Smooth muscle cell (in vitro differentiated cells): Measurements from ENCODE around the gene LRRC14B. TPM values are rescaled to one million over a fixed set of nuclear protein-coding genes. Genes with fewer than 3 reads are reported as not detected.

Experiments used
- DNase-seq: peaks from one replicate; lab custom pipeline; 2025; ENCODE audit not compliant: unreplicated experiment; lab: John Stamatoyannopoulos, UW
- H2AFZ ChIP-seq: fragments of 200-600 bp; sonication (generic); 2 replicates; pipeline ENCODE4 v1.6.0; 2016; ENCODE audit warnings: antibody characterized with exemption, low read depth, mild to moderate bottlenecking
- H3F3A ChIP-seq: fragments of 200-600 bp; sonication (generic); 2 replicates; pipeline ENCODE4 v1.6.0; 2017; ENCODE audit warnings: antibody characterized with exemption, low read depth
- H3K27ac ChIP-seq: fragments of 200-600 bp; sonication (generic); 2 replicates; pipeline ENCODE4 v1.5.1; 2016; ENCODE audit warnings: low read depth, mild to moderate bottlenecking
- H3K27me3 ChIP-seq: fragments of 200-600 bp; sonication (generic); 2 replicates; pipeline ENCODE4 v1.6.1; 2016; ENCODE audit warnings: low read depth, mild to moderate bottlenecking
- H3K36me3 ChIP-seq: fragments of 200-600 bp; sonication (generic); 2 replicates; pipeline ENCODE4 v1.5.1; 2016; ENCODE audit warnings: low read depth
- H3K4me1 ChIP-seq: fragments of 200-600 bp; sonication (generic); 2 replicates; pipeline ENCODE4 v1.5.1; 2016; ENCODE audit warnings: low read depth
- H3K4me2 ChIP-seq: fragments of 200-600 bp; sonication (generic); 2 replicates; pipeline ENCODE4 v1.6.0; 2016; ENCODE audit warnings: mild to moderate bottlenecking
- H3K4me3 ChIP-seq: fragments of 200-600 bp; sonication (generic); 2 replicates; pipeline ENCODE4 v1.5.1; 2016; ENCODE audit warnings: mild to moderate bottlenecking
- H3K79me2 ChIP-seq: fragments of 200-600 bp; sonication (generic); 2 replicates; pipeline ENCODE4 v1.6.0; 2016; ENCODE audit warnings: low read depth, mild to moderate bottlenecking
- H3K9ac ChIP-seq: fragments of 200-600 bp; sonication (generic); 2 replicates; pipeline ENCODE4 v1.6.0; 2016; ENCODE audit warnings: low read depth
- H3K9me3 ChIP-seq: fragments of 200-600 bp; sonication (generic); replicated peaks from 2 replicates; pipeline ENCODE4 v1.5.1; 2016; ENCODE audit warnings: low read depth
- H4K20me1 ChIP-seq: fragments of 200-600 bp; sonication (generic); 2 replicates; pipeline ENCODE4 v1.6.0; 2016; ENCODE audit warnings: low read depth
- WGBS: methylation state at CpG from one replicate; pipeline ENCODE4 v1.1.7; 2016; ENCODE audit warnings: low lambda C conversion rate; 5-methylcytosine and 5-hydroxymethylcytosine counted together
- polyA plus RNA-seq: library from polyadenylated mRNA; unstranded; fragments of >200 nt; fragmentation: Nextera tagmentation; extraction: Ambion mirVana; gene quantifications from 2 replicates; pipeline ENCODE4 v1.2.1, GENCODE V29; 2016
- total RNA-seq: library from RNA; depleted of rRNA; stranded (reverse); fragments of >200 nt; gene quantifications from 2 replicates; pipeline ENCODE4 v1.2.3, GENCODE V29; 2014
- TF ChIP-seq, protein P1 (sequence below): fragments of 200-600 bp; sonication (generic); IDR thresholded peaks from 2 replicates; pipeline ENCODE4 v1.5.1; 2017; ENCODE audit warnings: borderline replicate concordance, mild to moderate bottlenecking, antibody characterized with exemption; ENCODE audit not compliant: insufficient read depth, poor library complexity, severe bottlenecking

The LRRC14B gene
- total and polyA plus RNA-seq, 2 experiments from 2014 or later: not detected

DNA sequence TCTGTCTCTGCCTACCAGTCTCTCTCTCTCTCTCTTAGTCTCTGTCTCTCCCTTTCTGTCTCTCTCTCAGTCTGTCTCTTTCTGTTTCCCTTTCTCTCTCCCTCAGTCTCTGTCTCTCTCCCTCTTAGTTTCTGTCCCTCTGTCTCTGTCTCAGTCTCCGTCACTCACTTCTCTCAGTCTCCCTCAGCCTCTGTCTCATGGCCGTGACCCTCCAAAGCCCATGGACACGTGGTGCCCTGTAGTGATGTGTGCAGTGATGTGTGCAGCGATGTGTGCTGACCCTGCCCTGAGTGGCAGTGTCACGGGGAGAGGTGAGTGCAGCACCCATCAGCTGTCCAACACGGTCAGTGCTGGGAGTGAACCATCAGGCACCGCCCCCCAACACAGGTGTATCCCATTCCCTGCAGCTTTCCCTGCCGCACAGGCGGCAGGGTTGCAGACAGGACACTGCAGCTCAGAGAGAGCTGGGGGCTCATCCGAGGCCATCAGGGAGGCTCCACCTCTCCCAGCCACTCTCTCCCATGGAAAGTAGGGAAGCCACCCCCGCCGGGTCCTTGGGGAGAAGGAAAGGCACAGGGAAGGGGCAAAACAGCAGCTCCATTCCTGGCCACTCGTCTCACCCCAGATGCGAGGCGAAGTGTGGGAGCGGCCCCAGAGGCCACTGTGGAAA is 794 bp upstream of the LRRC14B start:
- no peaks in the 10 kb centered on the region for H3K9me3 ChIP-seq
- H3K4me3 ChIP-seq: no peak overlapping the region
- no peak overlapping the region for H3K4me2 ChIP-seq
- no peaks in the 10 kb centered on the region for H3K27me3 ChIP-seq
- H3K4me1 ChIP-seq: peaks cover 3% of the 10 kb centered on the region
- no peak overlapping the region for H2AFZ ChIP-seq
- no peak overlapping the region for H3K9ac ChIP-seq
- 86% methylated on average over 15 of the region's 16 CpGs for WGBS
- H3K36me3 ChIP-seq: no peaks in the 10 kb centered on the region
- no peaks in the 10 kb centered on the region for H3F3A ChIP-seq
- peaks cover 4% of the 10 kb centered on the region for H4K20me1 ChIP-seq
- no peak for DNase-seq
- no peaks in the 10 kb centered on the region for H3K79me2 ChIP-seq
- TF ChIP-seq, protein P1, sequence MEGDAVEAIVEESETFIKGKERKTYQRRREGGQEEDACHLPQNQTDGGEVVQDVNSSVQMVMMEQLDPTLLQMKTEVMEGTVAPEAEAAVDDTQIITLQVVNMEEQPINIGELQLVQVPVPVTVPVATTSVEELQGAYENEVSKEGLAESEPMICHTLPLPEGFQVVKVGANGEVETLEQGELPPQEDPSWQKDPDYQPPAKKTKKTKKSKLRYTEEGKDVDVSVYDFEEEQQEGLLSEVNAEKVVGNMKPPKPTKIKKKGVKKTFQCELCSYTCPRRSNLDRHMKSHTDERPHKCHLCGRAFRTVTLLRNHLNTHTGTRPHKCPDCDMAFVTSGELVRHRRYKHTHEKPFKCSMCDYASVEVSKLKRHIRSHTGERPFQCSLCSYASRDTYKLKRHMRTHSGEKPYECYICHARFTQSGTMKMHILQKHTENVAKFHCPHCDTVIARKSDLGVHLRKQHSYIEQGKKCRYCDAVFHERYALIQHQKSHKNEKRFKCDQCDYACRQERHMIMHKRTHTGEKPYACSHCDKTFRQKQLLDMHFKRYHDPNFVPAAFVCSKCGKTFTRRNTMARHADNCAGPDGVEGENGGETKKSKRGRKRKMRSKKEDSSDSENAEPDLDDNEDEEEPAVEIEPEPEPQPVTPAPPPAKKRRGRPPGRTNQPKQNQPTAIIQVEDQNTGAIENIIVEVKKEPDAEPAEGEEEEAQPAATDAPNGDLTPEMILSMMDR: no peak
- H3K27ac ChIP-seq: no peak overlapping the region

DNA sequence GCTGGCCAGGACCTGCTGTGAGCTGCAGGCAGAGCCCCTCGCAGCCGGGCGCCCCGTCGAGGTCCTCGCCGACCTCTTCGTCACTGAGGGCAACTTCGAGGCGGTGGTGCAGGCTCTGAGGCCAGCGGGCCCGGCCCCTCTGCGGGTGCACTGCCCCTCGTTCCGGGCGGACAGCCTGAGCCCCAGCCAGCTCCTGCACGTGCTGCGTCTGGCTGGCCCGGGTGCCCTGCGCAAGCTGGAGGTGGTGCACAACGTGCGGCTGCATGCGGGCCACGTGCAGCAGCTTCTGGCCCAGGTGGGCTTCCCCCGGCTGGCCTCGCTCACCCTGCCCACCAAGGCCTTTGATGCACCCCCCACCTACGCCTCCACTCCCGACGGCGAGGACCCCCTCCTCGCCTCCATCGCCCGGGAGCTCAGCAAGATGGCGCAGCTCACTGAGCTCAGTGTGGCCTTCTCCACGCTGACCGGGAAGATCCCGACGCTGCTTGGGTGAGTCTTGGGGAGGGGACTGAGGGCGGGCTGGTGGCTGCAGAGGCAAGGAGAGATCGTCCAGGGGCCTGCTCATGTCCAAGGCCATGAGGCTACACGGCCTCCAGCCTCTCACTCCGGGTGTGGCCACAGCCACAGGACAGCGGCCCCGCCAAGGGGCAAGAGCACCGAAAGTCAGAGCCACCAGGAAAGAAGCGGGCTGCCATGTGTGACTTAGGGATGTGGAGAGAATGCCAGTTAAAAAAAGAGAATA is 825 bp downstream of the LRRC14B start:
- 95% methylated on average over 42 of the region's 46 CpGs for WGBS
- no peak overlapping the region for H2AFZ ChIP-seq
- H3K4me3 ChIP-seq: no peak overlapping the region
- H3K4me1 ChIP-seq: peaks cover 3% of the 10 kb centered on the region
- H3F3A ChIP-seq: no peaks in the 10 kb centered on the region
- H3K27me3 ChIP-seq: no peaks in the 10 kb centered on the region
- H3K27ac ChIP-seq: no peak overlapping the region
- H3K36me3 ChIP-seq: no peaks in the 10 kb centered on the region
- H3K9ac ChIP-seq: no peak overlapping the region
- H3K4me2 ChIP-seq: no peak overlapping the region
- no peaks in the 10 kb centered on the region for H3K79me2 ChIP-seq
- TF ChIP-seq, protein P1: no peak
- no peak for DNase-seq
- H4K20me1 ChIP-seq: peaks cover 4% of the 10 kb centered on the region
- no peaks in the 10 kb centered on the region for H3K9me3 ChIP-seq

DNA sequence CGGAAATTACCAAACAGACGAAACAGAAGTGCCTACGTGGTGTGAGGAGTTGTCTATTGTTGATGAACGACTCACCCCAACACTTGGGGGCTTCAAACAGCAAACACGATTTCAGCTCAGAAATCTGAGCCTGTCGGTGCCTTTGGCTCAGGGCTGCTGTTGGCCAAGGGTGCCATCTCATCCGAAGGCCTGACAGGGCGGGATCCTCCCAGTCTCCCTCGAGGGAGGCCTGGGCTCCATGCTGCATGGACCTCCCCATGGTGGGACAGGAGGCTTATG is 1.3 kb downstream of the LRRC14B start:
- no peaks in the 10 kb centered on the region for H3K36me3 ChIP-seq
- no peaks in the 10 kb centered on the region for H3K79me2 ChIP-seq
- TF ChIP-seq, protein P1: no peak
- H3K9ac ChIP-seq: no peak overlapping the region
- H4K20me1 ChIP-seq: peaks cover 4% of the 10 kb centered on the region
- no peaks in the 10 kb centered on the region for H3F3A ChIP-seq
- no peaks in the 10 kb centered on the region for H3K9me3 ChIP-seq
- peaks cover 3% of the 10 kb centered on the region for H3K4me1 ChIP-seq
- no peak for DNase-seq
- no peak overlapping the region for H3K4me2 ChIP-seq
- H3K27me3 ChIP-seq: no peaks in the 10 kb centered on the region
- no peak overlapping the region for H2AFZ ChIP-seq
- H3K27ac ChIP-seq: no peak overlapping the region
- 88% methylated on average over 9 of the region's 9 CpGs for WGBS
- H3K4me3 ChIP-seq: no peak overlapping the region
